Large intestine (tissue), 3 donors: ENCODE data around the gene HPCAL1. TPM values are rescaled to one million over a fixed set of nuclear protein-coding genes. Genes with fewer than 3 reads are reported as not detected.
A peak's percentile ranks its signal among the peaks of the same experiment; 100 is the strongest.

Source experiments
- DNase-seq, 2 donors: peaks; one replicate each; pipeline versions ENCODE4 v3.0.0 to v3.0.0-alpha.2; 2013
- H3K27ac ChIP-seq: one replicate; pipeline ENCODE4 v1.5.1; 2013; ENCODE audit warnings: low read length
- H3K27me3 ChIP-seq: 2 replicates; pipeline ENCODE4 v1.6.1; 2013; ENCODE audit warnings: low read length; ENCODE audit not compliant: control insufficient read depth, insufficient read depth
- H3K36me3 ChIP-seq: 2 replicates; pipeline ENCODE4 v1.6.1; 2013; ENCODE audit warnings: low read length; ENCODE audit not compliant: control insufficient read depth, insufficient read depth
- H3K4me1 ChIP-seq: one replicate; pipeline ENCODE4 v1.6.1; 2013; ENCODE audit warnings: low read length; ENCODE audit not compliant: control insufficient read depth, insufficient read depth
- H3K4me3 ChIP-seq: one replicate; pipeline ENCODE4 v1.5.1; 2013; ENCODE audit warnings: low read length
- H3K9me3 ChIP-seq: one replicate; pipeline ENCODE4 v1.6.1; 2013; ENCODE audit warnings: mild to moderate bottlenecking, low read depth, low read length, moderate library complexity; ENCODE audit not compliant: control insufficient read depth
- WGBS: methylation state at CpG from one replicate; pipeline ENCODE4 v1.1.5; 2013; ENCODE audit warnings: low lambda C conversion rate; ENCODE audit not compliant: insufficient coverage; 5-methylcytosine and 5-hydroxymethylcytosine counted together
- polyA plus RNA-seq: library from polyadenylated mRNA; unstranded; fragments of 120-200 nt; gene quantifications from one replicate; pipeline ENCODE4 v1.2.1, GENCODE V29; 2013

HPCAL1 gene
- polyA plus RNA-seq, 1 donor, result 68.7 TPM

DNA sequence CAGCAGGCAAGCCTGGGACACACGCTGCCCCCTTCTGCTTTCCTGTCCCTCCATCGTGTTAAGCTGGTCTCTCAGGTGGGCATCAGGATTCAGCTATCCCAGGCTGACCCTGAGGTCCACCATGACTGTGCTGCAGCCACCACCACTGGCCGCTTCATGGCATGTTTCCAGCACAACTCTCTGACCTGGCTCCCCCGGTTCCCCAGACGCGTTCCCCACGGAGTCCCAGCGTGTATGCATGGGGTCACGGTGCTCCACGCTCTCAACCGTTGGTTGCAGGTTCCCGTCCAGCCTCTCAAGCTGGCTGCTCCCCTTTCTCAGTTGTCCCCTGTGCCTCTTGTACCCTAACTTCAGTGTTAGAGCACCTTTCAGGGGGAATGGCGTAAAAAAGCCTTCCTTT lies 20.3 kb downstream of the HPCAL1 start:
- no peak for DNase-seq
- H3K27me3 ChIP-seq, result no peaks in the 10 kb centered on the region
- no peak overlapping the region for H3K4me3 ChIP-seq
- no CpG with 5 or more reads among the region's 13 CpGs for WGBS
- no peaks in the 10 kb centered on the region for H3K9me3 ChIP-seq
- H3K36me3 ChIP-seq, result peaks cover 6% of the 10 kb centered on the region
- H3K27ac ChIP-seq, result no peak overlapping the region
- peaks cover 36% of the 10 kb centered on the region for H3K4me1 ChIP-seq

DNA sequence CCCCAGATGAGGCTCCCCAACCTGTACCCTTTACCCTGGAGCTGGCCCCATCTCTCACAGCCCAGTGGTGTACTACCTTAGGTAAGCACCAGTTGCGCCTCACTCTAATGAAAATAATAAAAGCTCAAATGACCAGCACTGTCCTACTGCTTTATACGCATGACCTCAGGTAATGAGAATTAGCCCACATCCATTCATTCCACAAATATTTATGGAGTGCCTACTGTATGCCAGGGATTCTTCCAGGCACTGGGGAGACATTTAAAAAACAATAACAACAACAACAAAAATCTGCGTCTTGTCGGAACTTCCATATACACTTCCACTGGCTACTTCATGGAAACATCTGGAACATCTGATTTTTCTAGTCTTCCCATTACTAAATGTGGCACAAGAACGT lies 20.8 kb downstream of the HPCAL1 start:
- Histone ChIP-seq H3K9me3 (no peaks in the 10 kb centered on the region), H3K27ac (no peak overlapping the region), H3K4me3 (no peak overlapping the region), H3K4me1 (peaks cover 41% of the 10 kb centered on the region), H3K27me3 (no peaks in the 10 kb centered on the region), H3K36me3 (peaks cover 6% of the 10 kb centered on the region)
- no peak for DNase-seq
- no CpG with 5 or more reads among the region's 5 CpGs for WGBS

DNA sequence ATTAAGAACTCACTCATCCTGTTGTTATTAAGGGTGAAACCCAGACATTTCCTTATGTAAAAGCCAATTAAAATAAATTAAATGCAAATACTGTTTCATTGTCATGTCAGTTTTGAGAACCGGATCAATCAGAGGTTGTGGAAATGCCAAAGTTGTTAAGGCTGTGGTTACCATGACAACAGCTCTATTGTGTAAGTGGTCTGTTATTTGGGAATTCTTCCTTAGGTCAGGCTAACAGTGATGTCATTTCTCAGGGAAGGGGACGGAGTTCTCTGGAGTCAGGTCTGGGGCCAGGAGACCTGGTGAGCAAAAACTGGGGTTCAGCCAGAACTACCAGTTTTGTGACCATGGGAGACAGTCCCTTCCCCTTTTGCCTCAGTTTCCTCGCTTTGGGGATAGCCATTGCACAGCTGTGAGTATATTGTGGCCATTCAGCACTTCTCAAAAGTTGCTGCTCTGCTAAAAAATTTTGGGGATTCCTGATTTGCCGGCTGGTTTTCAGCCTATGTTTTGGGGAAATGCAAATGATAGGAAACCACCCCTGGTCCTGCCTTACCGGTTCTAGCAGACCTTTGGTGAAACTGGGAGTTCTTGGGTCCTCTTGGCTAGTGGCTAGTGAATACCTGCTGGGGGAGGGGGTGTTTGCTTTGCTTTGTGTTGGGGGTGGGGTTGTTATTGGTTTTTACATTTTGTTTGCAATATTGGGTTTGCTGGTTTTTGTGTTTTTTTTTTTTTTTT lies 21.6 kb downstream of the HPCAL1 start:
- 72% methylated on average over 2 of the region's 5 CpGs for WGBS
- no peaks in the 10 kb centered on the region for H3K9me3 ChIP-seq
- H3K27me3 ChIP-seq, result no peaks in the 10 kb centered on the region
- H3K4me3 ChIP-seq, result no peak overlapping the region
- H3K36me3 ChIP-seq, result peaks cover 6% of the 10 kb centered on the region
- DNase-seq, result no peak
- H3K4me1 ChIP-seq, result peaks cover 46% of the 10 kb centered on the region
- no peak overlapping the region for H3K27ac ChIP-seq

DNA sequence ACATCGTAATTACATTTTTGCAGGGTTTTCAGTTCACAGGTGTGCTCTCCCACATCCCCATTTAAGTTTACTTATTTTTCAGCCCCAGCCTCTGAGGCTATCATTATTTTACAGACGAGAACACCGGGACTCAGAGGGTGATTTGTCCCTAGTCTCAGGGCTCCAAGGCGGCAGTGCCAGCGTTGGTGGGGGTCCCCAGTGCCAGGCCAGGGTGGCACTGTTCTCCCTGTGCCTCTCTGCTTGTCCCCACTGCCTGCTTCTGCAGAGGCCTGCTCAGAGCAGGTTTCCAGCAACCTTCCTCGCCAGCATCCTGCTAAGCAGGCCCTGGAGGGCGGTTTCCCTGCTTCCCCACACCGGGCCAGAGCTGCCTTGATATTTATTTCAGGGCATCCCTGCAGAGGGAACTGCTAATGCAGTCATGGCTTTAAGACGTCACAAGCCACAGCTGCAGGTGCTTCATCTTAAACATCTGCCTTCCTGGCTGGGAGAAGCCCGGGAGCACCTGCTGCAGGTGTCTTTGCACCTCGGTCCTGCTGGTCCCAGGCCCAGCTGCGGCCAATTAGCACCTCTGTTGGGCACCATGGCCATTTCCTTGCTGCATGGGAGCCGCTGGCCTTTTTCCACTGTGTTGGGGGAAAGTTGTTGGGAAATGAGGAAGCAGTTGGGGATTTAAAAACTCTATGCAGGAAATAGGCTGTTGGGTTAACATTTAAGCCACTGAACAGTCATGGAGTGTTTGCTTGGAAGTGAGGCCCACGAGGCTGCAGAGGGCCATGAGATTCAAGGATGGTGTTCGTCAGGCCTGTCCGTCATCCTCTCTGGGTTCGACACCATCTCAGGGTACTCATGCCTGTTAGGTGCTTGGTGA lies 22.8 kb downstream of the HPCAL1 start:
- Histone ChIP-seq H3K27me3 (no peaks in the 10 kb centered on the region), H3K36me3 (peaks cover 4% of the 10 kb centered on the region), H3K4me3 (no peak overlapping the region), H3K9me3 (no peaks in the 10 kb centered on the region), H3K27ac (peak overlapping the region; percentile 40), H3K4me1 (peaks cover 58% of the 10 kb centered on the region)
- peak in 1 of 2 donors; percentile 80 for DNase-seq
- 50% methylated on average over 2 of the region's 17 CpGs for WGBS

DNA sequence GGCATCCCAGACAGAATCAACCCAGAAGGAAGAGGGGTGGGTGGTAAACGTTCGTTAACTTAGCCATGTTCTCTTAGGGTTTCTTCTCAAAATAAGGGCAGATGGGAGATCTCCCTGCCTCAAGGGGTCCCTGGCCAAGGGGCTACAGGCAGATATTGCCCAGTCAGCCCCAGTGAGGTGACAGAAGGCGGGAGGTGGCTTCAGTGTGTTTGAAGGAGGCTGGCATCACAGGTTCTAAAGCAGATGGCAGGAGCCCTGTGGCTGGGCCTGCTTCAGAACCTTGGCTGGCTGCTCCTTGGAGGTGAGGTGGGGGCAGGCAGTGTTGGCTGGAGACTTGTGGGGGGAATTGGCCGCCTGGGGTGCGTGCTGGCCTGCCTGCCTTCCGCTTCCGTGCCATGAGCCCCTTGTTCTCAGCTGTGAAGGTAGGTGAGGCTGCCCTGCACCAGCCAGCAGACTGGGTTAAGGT lies 23.5 kb downstream of the HPCAL1 start:
- Histone ChIP-seq H3K4me1 (peaks cover 65% of the 10 kb centered on the region), H3K27me3 (no peaks in the 10 kb centered on the region), H3K36me3 (peaks cover 4% of the 10 kb centered on the region), H3K4me3 (no peak overlapping the region), H3K9me3 (no peaks in the 10 kb centered on the region), H3K27ac (peak overlapping the region; percentile 40)
- WGBS, result no CpG with 5 or more reads among the region's 7 CpGs
- no peak for DNase-seq

DNA sequence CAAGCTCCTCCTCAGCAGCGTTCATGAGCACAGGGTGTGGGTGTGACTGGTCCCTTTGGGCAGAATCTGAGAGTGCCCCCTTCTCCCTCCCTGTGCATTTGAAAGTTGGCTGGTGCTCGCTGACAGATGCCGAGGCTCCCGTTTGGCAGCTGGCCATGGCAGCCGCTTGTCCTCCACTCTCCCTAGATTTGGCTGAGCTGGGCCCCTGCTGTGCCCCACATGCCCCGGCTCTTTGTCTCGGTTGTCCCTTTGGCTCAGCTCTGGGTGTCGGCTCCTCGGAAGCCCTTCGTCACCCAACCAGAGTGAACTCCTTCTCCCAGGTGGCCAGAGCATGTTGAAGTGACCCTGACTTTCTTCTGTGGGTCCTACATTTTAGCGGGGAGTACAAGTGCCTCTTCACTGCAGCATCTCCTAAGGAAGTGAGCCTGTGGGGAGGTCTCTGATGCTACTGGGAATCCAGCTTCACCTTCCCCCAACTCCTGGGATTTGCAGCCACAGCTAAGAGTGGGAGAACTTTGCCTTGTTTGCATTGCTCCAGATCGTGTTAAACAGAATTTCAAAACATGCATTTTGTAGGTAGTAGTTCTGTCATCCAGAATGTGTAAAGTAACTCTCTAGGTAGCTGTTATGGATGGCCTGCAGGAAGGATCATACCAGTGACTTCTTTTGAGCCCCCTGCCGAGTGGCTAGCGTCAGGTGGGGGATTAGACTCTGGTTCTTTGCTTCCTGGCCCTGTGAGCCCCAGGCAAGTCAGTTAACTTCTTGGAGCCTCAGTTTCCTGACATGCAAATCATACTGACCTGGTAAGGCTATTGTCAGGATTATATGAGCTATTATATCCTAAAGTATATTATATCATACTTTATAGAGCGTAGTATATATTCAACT lies 24.2 kb downstream of the HPCAL1 start:
- peaks cover 73% of the 10 kb centered on the region for H3K4me1 ChIP-seq
- peak overlapping the region; percentile 40 for H3K27ac ChIP-seq
- DNase-seq, result peak in 1 of 2 donors; percentile 50
- H3K9me3 ChIP-seq, result no peaks in the 10 kb centered on the region
- no peak overlapping the region for H3K4me3 ChIP-seq
- peaks cover 4% of the 10 kb centered on the region for H3K36me3 ChIP-seq
- H3K27me3 ChIP-seq, result no peaks in the 10 kb centered on the region
- 100% methylated on average over 1 of the region's 15 CpGs for WGBS

DNA sequence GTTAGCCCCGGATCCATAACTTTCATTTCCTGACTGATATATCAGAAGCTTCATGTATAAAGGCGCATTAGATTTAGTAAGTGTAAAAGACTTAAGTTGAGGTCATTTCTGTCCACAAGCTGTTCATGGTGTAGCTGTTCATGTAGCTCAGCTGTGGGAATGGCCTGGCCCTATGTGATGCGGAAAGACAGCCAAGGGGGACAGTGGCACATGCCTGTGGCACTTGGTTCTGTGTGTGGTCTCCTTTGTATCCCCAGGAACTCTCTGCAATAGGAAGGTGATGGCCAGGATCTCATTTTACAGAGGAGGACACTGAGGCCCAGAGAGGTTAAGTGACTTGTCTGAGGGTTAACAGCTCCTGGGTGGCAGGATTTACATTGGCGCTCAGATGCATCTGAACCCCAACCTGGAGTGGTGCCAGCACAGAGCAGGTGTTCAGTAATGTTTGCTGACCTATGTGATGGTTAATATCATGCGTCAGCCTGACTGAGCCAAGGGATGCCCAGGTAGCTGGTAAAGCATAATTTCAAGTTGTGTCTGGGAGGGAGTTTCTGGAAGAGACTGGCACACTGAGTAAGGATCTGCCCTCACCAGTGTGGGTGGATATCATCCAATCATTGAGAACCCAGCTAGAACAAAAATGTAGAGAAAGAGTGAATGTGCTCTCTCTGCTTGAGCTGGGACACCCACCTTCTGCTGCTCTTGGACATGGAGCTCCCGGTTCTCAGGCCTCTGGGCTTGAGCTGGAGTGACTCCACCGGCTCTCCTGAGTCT lies 25.4 kb downstream of the HPCAL1 start:
- Histone ChIP-seq H3K4me3 (no peak overlapping the region), H3K27ac (no peak overlapping the region), H3K4me1 (peaks cover 81% of the 10 kb centered on the region), H3K9me3 (no peaks in the 10 kb centered on the region), H3K36me3 (peaks cover 3% of the 10 kb centered on the region), H3K27me3 (no peaks in the 10 kb centered on the region)
- no peak for DNase-seq
- WGBS, result 57% methylated on average over 2 of the region's 7 CpGs

DNA sequence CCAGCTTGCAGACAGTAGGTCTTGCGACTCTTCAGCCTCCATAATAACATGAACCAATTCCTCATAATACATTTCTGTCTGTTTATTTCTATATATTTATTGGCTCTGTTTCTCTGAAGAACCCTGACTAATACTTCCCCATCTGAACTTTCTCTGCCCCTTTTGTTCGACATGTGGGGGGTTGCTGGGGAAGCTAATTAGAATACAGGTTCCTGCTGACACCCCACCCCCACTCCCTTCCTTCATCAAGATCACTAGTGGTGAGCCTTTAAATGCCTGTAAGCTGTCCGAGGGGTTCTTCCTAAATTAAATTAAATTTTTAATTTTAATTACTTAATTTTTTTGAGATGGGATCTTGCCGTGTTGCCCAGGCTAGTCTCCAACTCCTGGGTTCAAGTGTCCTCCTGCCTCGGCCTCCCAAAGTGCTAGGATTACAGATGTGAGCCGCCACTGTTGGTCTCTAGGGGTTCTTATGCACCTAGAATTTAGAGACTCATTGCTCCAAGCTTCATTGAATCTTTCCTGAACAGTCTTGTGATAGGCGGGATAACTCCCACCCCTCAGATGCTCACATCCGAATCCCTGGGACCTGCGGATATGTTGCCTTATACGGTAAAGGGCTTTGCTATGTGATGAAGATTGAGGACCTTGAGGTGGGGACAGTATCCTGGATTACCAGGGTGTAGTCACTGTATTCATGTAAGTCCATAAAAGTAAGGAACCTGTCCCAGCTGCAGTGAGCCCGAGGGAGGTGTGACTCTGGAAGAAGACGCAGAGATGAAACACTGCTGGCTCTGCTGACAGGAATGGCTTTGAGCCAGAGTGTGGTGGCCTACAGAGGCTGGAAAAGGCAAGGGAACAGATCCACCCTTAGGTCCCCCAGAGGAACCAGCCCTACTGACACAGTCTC lies 26.2 kb downstream of the HPCAL1 start:
- Histone ChIP-seq H3K4me1 (peaks cover 83% of the 10 kb centered on the region), H3K36me3 (no peaks in the 10 kb centered on the region), H3K9me3 (no peaks in the 10 kb centered on the region), H3K27me3 (no peaks in the 10 kb centered on the region), H3K4me3 (no peak overlapping the region), H3K27ac (peak overlapping the region; percentile 81)
- WGBS, result no CpG with 5 or more reads among the region's 12 CpGs
- peak in 1 of 2 donors; percentile 39 for DNase-seq

DNA sequence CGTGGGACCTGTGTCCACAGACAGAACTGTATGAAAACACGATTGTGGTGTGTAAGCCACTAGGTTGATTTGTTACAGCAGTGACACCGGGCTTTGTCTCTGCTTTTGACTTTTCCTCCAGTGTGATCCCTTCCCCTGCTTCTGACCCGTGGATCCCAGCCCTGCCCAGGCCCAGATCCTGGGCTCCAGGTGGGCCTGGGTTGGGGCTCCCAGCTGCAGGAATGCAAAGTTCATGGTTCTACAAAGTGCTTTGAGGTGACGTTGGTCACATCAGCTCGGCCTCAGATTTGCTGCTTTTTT lies 26.8 kb downstream of the HPCAL1 start:
- Histone ChIP-seq H3K4me1 (peaks cover 78% of the 10 kb centered on the region), H3K27me3 (no peaks in the 10 kb centered on the region), H3K9me3 (no peaks in the 10 kb centered on the region), H3K4me3 (no peak overlapping the region), H3K36me3 (no peaks in the 10 kb centered on the region), H3K27ac (peak overlapping the region; percentile 81)
- no peak for DNase-seq
- no CpG with 5 or more reads among the region's 6 CpGs for WGBS
